H1 (cell line): ENCODE measurements around the gene TSPAN9. TPM values are rescaled to one million over a fixed set of nuclear protein-coding genes. Genes with fewer than 3 reads are reported as not detected.

Experiments used
- CTCF ChIA-PET: fragments of 300-600 bp; sonication (Branson Sonifier 250); formaldehyde crosslinking; loops from one replicate; lab custom pipeline; 2021; ENCODE audit not compliant: partially characterized antibody; lab: Charles Lee
- POLR2A ChIA-PET: fragments of 300-600 bp; sonication (Branson Sonifier 250); formaldehyde crosslinking; loops from one replicate; lab custom pipeline; 2021; ENCODE audit warnings: inconsistent platforms; ENCODE audit not compliant: partially characterized antibody; lab: Charles Lee
- DNase-seq, 2 experiments: peaks; one replicate each; pipeline versions ENCODE4 v3.0.0 to v3.0.0-alpha.2; 2010 to 2022; ENCODE audit warnings: low spot score in 2 of 2, low read depth in 1 of 2, mixed read lengths in 1 of 2
- FAIRE-seq: peaks from 2 replicates; lab custom pipeline; 2011; peaks lifted over from hg19 to GRCh38; lab: Jason Lieb, UNC
- H2AFZ ChIP-seq: 2 replicates; pipeline ENCODE4 v1.8.1; 2012; ENCODE audit warnings: low read length, inconsistent platforms
- H2AK5ac ChIP-seq: 2 replicates; pipeline ENCODE4 v1.6.1; 2013; ENCODE audit warnings: low read depth, low read length
- H2BK120ac ChIP-seq: replicated peaks from 2 replicates; pipeline ENCODE3; 2013; ENCODE audit warnings: low read depth, low read length, inconsistent platforms
- H2BK12ac ChIP-seq: 2 replicates; pipeline ENCODE4 v1.6.1; 2013; ENCODE audit warnings: low read depth, low read length
- H2BK15ac ChIP-seq: 2 replicates; pipeline ENCODE4 v1.6.1; 2013; ENCODE audit warnings: low read length
- H2BK20ac ChIP-seq: 2 replicates; pipeline ENCODE4 v1.6.1; 2013; ENCODE audit warnings: low read length
- H2BK5ac ChIP-seq: 2 replicates; pipeline ENCODE4 v1.6.1; 2013; ENCODE audit warnings: low read depth, low read length
- H3K14ac ChIP-seq: 2 replicates; pipeline ENCODE4 v1.6.1; 2013; ENCODE audit warnings: inconsistent platforms; ENCODE audit not compliant: insufficient read length
- H3K18ac ChIP-seq: 2 replicates; pipeline ENCODE4 v1.6.1; 2013; ENCODE audit warnings: low read length; ENCODE audit errors: extremely low read depth
- H3K23ac ChIP-seq: 2 replicates; pipeline ENCODE4 v1.6.1; 2013; ENCODE audit warnings: inconsistent platforms; ENCODE audit not compliant: insufficient read length
- H3K23me2 ChIP-seq: 2 replicates; pipeline ENCODE4 v1.6.1; 2013; ENCODE audit warnings: low read depth, low read length
- H3K27ac ChIP-seq: 2 replicates; pipeline ENCODE4 v1.6.1; 2011; ENCODE audit warnings: low read depth, low read length, inconsistent platforms
- H3K27me3 ChIP-seq, 4 experiments: replicated peaks in 1 of 4; 1 replicate in 1 of 4; 2 replicates in 3 of 4; pipeline versions ENCODE4 v1.6.1 to v1.8.1; 2011 to 2013; ENCODE audit warnings: low read length in 3 of 4, mild to moderate bottlenecking in 3 of 4, inconsistent platforms in 2 of 4, mixed read lengths in 2 of 4, moderate library complexity in 1 of 4; ENCODE audit not compliant: control insufficient read depth in 3 of 4, insufficient read depth in 3 of 4; ENCODE audit errors: extremely low read depth in 1 of 4
- H3K36me3 ChIP-seq, 4 experiments: 2 replicates each; pipeline versions ENCODE4 v1.6.1 to v1.8.1; 2011 to 2013; ENCODE audit warnings: mild to moderate bottlenecking in 4 of 4, low read length in 3 of 4, moderate library complexity in 2 of 4, control low read depth in 1 of 4, inconsistent platforms in 1 of 4; ENCODE audit not compliant: insufficient read depth in 4 of 4, control insufficient read depth in 2 of 4
- H3K4ac ChIP-seq: replicated peaks from 2 replicates; pipeline ENCODE3; 2013; ENCODE audit warnings: low read length, low read depth, mixed read lengths, inconsistent platforms; ENCODE audit not compliant: insufficient read length
- H3K4me1 ChIP-seq, 4 experiments: replicated peaks in 1 of 4; 1 replicate in 1 of 4; 2 replicates in 3 of 4; pipeline versions ENCODE4 v1.6.1 to v1.8.1; 2011 to 2013; ENCODE audit warnings: low read length in 3 of 4, inconsistent platforms in 2 of 4, mixed read lengths in 1 of 4; ENCODE audit not compliant: insufficient read depth in 4 of 4, control insufficient read depth in 3 of 4
- H3K4me2 ChIP-seq, 2 experiments: 2 replicates each; pipeline versions ENCODE4 v1.6.1 to v1.8.1; 2011 to 2013; ENCODE audit warnings: low read depth in 2 of 2, low read length in 2 of 2, control low read depth in 1 of 2, inconsistent platforms in 1 of 2, mild to moderate bottlenecking in 1 of 2; ENCODE audit not compliant: insufficient read depth in 1 of 2
- H3K4me3 ChIP-seq, 4 experiments: fragments of 200-600, 300-600 bp in 1 of 4; sonication (generic), shearing (Covaris generic), sonication (Bioruptor Twin) in 1 of 4; 2 replicates each; pipeline versions ENCODE4 v1.5.1 to v1.8.1; 2011 to 2016; ENCODE audit warnings: low read length in 4 of 4, low read depth in 3 of 4, control low read depth in 2 of 4, inconsistent platforms in 2 of 4, mild to moderate bottlenecking in 2 of 4, mixed read lengths in 1 of 4, moderate library complexity in 1 of 4; ENCODE audit not compliant: insufficient read depth in 2 of 4; ENCODE audit errors: extremely low read depth in 1 of 4
- H3K56ac ChIP-seq: replicated peaks from 2 replicates; pipeline ENCODE3; 2013; ENCODE audit warnings: low read depth, mild to moderate bottlenecking, mixed read lengths, low read length, inconsistent platforms; ENCODE audit not compliant: insufficient read length
- H3K79me1 ChIP-seq: 2 replicates; pipeline ENCODE4 v1.6.1; 2013; ENCODE audit warnings: low read depth, low read length, control low read depth
- H3K79me2 ChIP-seq, 2 experiments: 2 replicates each; pipeline versions ENCODE4 v1.6.1 to v1.8.1; 2012 to 2013; ENCODE audit warnings: low read length in 2 of 2, mild to moderate bottlenecking in 2 of 2, inconsistent platforms in 1 of 2; ENCODE audit not compliant: insufficient read depth in 2 of 2, control insufficient read depth in 1 of 2
- H3K9ac ChIP-seq, 4 experiments: replicated peaks in 1 of 4; 1 replicate in 1 of 4; 2 replicates in 3 of 4; pipeline versions ENCODE4 v1.6.1 to v1.8.1; 2011 to 2013; ENCODE audit warnings: low read depth in 3 of 4, low read length in 3 of 4, control low read depth in 2 of 4, mild to moderate bottlenecking in 2 of 4, moderate library complexity in 2 of 4, inconsistent platforms in 1 of 4; ENCODE audit errors: extremely low read depth in 1 of 4
- H3K9me3 ChIP-seq, 2 experiments: 2 replicates each; pipeline versions ENCODE4 v1.6.1 to v1.8.1; 2012 to 2013; ENCODE audit warnings: mild to moderate bottlenecking in 2 of 2, moderate library complexity in 2 of 2, control low read depth in 1 of 2, inconsistent platforms in 1 of 2, low read depth in 1 of 2, low read length in 1 of 2, mixed read lengths in 1 of 2; ENCODE audit not compliant: insufficient read depth in 2 of 2
- H4K20me1 ChIP-seq, 2 experiments: replicated peaks in 1 of 2; 2 replicates each; pipeline versions ENCODE3 to v1.8.1; 2011 to 2013; ENCODE audit warnings: inconsistent platforms in 2 of 2, low read length in 2 of 2, mild to moderate bottlenecking in 1 of 2; ENCODE audit not compliant: insufficient read depth in 2 of 2, control insufficient read depth in 1 of 2
- H4K5ac ChIP-seq: 2 replicates; pipeline ENCODE4 v1.6.1; 2013; ENCODE audit warnings: low read length, low read depth, mixed read lengths, inconsistent platforms; ENCODE audit not compliant: insufficient read length
- H4K8ac ChIP-seq: 2 replicates; pipeline ENCODE4 v1.8.0; 2013; ENCODE audit warnings: mild to moderate bottlenecking, moderate library complexity, low read length, inconsistent platforms; ENCODE audit not compliant: insufficient read depth; ENCODE audit errors: extremely low read depth
- H4K91ac ChIP-seq: replicated peaks from 2 replicates; pipeline ENCODE3; 2013; ENCODE audit warnings: low read length, mixed read lengths, inconsistent platforms; ENCODE audit not compliant: insufficient read length
- CEBPB ChIP-seq: IDR thresholded peaks from 2 replicates; pipeline ENCODE4 v1.6.1; 2012; ENCODE audit warnings: low read depth, low read length
- CTBP2 ChIP-seq: IDR thresholded peaks from 2 replicates; pipeline ENCODE4 v1.7.0; 2011; ENCODE audit warnings: borderline replicate concordance, mild to moderate bottlenecking, moderate library complexity, mixed read lengths, low read length; ENCODE audit not compliant: insufficient read depth, insufficient read length
- HDAC2 ChIP-seq, 2 experiments: fragments of 300-600 bp in 1 of 2; sonication (generic) in 1 of 2; IDR thresholded peaks; 2 replicates each; pipeline ENCODE4 v1.6.1; 2011 to 2012; ENCODE audit warnings: low read depth in 2 of 2, low read length in 2 of 2, mild to moderate bottlenecking in 2 of 2, moderate library complexity in 2 of 2, borderline replicate concordance in 1 of 2, inconsistent platforms in 1 of 2
- MAX ChIP-seq: IDR thresholded peaks from 2 replicates; pipeline ENCODE4 v1.6.1; 2012; ENCODE audit warnings: inconsistent platforms
- SAP30 ChIP-seq: fragments of 300-600 bp; sonication (generic); IDR thresholded peaks from 2 replicates; pipeline ENCODE4 v1.7.1; 2012; ENCODE audit warnings: low read length, moderate library complexity, mild to moderate bottlenecking, inconsistent platforms; ENCODE audit not compliant: insufficient read depth, insufficient replicate concordance
- SIX5 ChIP-seq: IDR thresholded peaks from 2 replicates; pipeline ENCODE4 v1.6.1; 2011; ENCODE audit warnings: mild to moderate bottlenecking, low read depth, low read length
- YY1 ChIP-seq: IDR thresholded peaks from 2 replicates; pipeline ENCODE4 v1.6.1; 2011; ENCODE audit warnings: low read depth, mild to moderate bottlenecking, low read length
- WGBS, 2 experiments: shearing (Covaris generic) in 1 of 2; methylation state at CpG; one replicate each; pipeline versions ENCODE4 v1.1.6 to v1.1.7; 2013 to 2015; ENCODE audit warnings: low lambda C conversion rate in 2 of 2, mixed read lengths in 2 of 2, inconsistent platforms in 1 of 2, low coverage in 1 of 2, missing lambda C conversion rate in 1 of 2; ENCODE audit not compliant: insufficient replicate concordance in 2 of 2, insufficient coverage in 1 of 2, insufficient read length in 1 of 2; ENCODE audit errors: extremely low coverage in 1 of 2, missing lambda C conversion rate in 1 of 2; 5-methylcytosine and 5-hydroxymethylcytosine counted together
- polyA plus RNA-seq, 7 experiments: library from polyadenylated mRNA; depleted of rRNA in 3 of 7; stranded (reverse) in 5 of 7; unstranded in 2 of 7; fragments of >200 nt in 5 of 7; fragments of 200-250 nt in 2 of 7; gene quantifications; 1 replicate in 5 of 7; 2 replicates in 1 of 7; 4 replicates in 1 of 7; pipeline versions ENCODE4 v1.2.1 to v1.2.3, GENCODE V29; 2011 to 2013; ENCODE audit warnings: missing spikeins in 2 of 7, mixed read lengths in 2 of 7
- total RNA-seq: library from RNA; stranded (reverse); fragmentation: NEBNext Ultra II Directional; extraction: Animal tissue kit (Norgen Biotek cat#: 25700); gene quantifications from 2 replicates; pipeline ENCODE4 v1.2.1, GENCODE V29; 2021
- TF ChIP-seq, protein P1 (sequence below), 3 experiments: IDR thresholded peaks; 1 replicate in 2 of 3; 2 replicates in 1 of 3; pipeline versions ENCODE4 v1.5.1 to v1.6.1; 2011; ENCODE audit warnings: low read length in 3 of 3, mild to moderate bottlenecking in 3 of 3, inconsistent platforms in 2 of 3, low read depth in 1 of 3, moderate library complexity in 1 of 3; ENCODE audit not compliant: insufficient read depth in 1 of 3; ENCODE audit errors: control extremely low read depth in 1 of 3

The TSPAN9 gene
- total and polyA plus RNA-seq, 2 of the 8 experiments (the other 6 are each of a cell fraction or from before 2014, with no cell fraction given) = 11.5 to 29.1 TPM

- Histone ChIP-seq H2BK20ac (no peak overlapping the region), H2BK12ac (peak overlapping the region; percentile 92; the same call in 1 of the 2 replicates), H4K20me1 (peaks cover 0 to 5% of the 10 kb centered on the region in 2 experiments), H3K27me3 (no peaks in the 10 kb centered on the region), H4K5ac (no peak overlapping the region), H3K14ac (no peak overlapping the region), H4K91ac (peak overlapping the region; percentile 35), H3K4me3 (no peak overlapping the region), H2BK120ac (no peak overlapping the region), H2AFZ (no peak overlapping the region), H3K36me3 (no peaks in the 10 kb centered on the region), H2AK5ac (peak overlapping the region; percentile 93), H3K9me3 (no peaks in the 10 kb centered on the region; a peak in 1 of 4 replicates), H3K4ac (no peak overlapping the region), H3K4me2 (no peak overlapping the region), H3K27ac (no peak overlapping the region), H3K18ac (no peak overlapping the region), H3K23me2 (no peaks in the 10 kb centered on the region; the same call in 1 of the 2 replicates), H3K9ac (no peak overlapping the region), H3K79me1 (peaks cover 7% of the 10 kb centered on the region; the same call in 1 of the 2 replicates), H3K79me2 (no peaks in the 10 kb centered on the region), H3K23ac (no peak overlapping the region), H4K8ac (no peak overlapping the region; the same call in 1 of the 2 replicates), H2BK15ac (no peak overlapping the region), H3K56ac (no peak overlapping the region), H3K4me1 (peaks cover 0 to 9% (median 4%) of the 10 kb centered on the region in 4 experiments; a peak in 4 of 7 replicates), H2BK5ac (peak overlapping the region; percentile 52; the same call in 1 of the 2 replicates)
- CTCF ChIA-PET = interaction anchor here (0.6 to 5.5 kb wide), 8 partner anchors 7 to 260 kb away, joined by 3 to 28 read pairs (median 4); no protein-coding TSS in a partner anchor
- no peak for FAIRE-seq
- WGBS, 2 experiments = 85% methylated on average over 29 of the region's 29 CpGs; no CpG with 5 or more reads in 1 of the 2 experiments
- POLR2A ChIA-PET = interaction anchor here (1.1 kb wide), 1 partner anchor 19 kb away, joined by 3 read pairs; no protein-coding TSS in a partner anchor
- DNase-seq = no peak
- TF ChIP-seq SAP30 = no peak
- no peak for TF ChIP-seq MAX
- TF ChIP-seq SIX5 = no peak
- no peak for TF ChIP-seq CTBP2
- no peak for TF ChIP-seq YY1
- TF ChIP-seq HDAC2 (IDR thresholded peaks at IDR 0.05; ENCODE audit: borderline replicate concordance in 1 of 2, low read depth in 2 of 2, low read length in 2 of 2) = no peak
- TF ChIP-seq, protein P1, sequence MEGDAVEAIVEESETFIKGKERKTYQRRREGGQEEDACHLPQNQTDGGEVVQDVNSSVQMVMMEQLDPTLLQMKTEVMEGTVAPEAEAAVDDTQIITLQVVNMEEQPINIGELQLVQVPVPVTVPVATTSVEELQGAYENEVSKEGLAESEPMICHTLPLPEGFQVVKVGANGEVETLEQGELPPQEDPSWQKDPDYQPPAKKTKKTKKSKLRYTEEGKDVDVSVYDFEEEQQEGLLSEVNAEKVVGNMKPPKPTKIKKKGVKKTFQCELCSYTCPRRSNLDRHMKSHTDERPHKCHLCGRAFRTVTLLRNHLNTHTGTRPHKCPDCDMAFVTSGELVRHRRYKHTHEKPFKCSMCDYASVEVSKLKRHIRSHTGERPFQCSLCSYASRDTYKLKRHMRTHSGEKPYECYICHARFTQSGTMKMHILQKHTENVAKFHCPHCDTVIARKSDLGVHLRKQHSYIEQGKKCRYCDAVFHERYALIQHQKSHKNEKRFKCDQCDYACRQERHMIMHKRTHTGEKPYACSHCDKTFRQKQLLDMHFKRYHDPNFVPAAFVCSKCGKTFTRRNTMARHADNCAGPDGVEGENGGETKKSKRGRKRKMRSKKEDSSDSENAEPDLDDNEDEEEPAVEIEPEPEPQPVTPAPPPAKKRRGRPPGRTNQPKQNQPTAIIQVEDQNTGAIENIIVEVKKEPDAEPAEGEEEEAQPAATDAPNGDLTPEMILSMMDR (IDR thresholded peaks at IDR 0.05; ENCODE audit: control extremely low read depth in 1 of 3, insufficient read depth in 1 of 3, low read depth in 1 of 3, low read length in 3 of 3) = no peak
- no peak for TF ChIP-seq CEBPB
These were observed 28.7 kb downstream of the TSPAN9 start for GRCh38 chr12:3105690-3106479.
